B cell (primary cell): ENCODE results near the gene LRRC8A. TPM values are rescaled to one million over a fixed set of nuclear protein-coding genes. Genes with fewer than 3 reads are reported as not detected.
"Not testable (repeated sequence)": the region's sequence is repeated elsewhere in the genome, so short reads cannot be mapped to it uniquely, and the experiment has no call there.

Experiments
- ATAC-seq: fragments of 200-7000 bp; cut with Tn5 transposase; one replicate; pipeline ENCODE4 v1.10.0; 2021; ENCODE audit warnings: low read depth, mild to moderate bottlenecking, moderate number of reproducible peaks, moderate library complexity
- CTCF ChIA-PET: fragments of 350-600 bp; sonication (Branson Sonifier 250); formaldehyde crosslinking; loops from one replicate; lab custom pipeline; 2021; ENCODE audit warnings: antibody characterized with exemption, inconsistent platforms; lab: Charles Lee
- POLR2A ChIA-PET: fragments of 350-600 bp; sonication (Branson Sonifier 250); formaldehyde crosslinking; loops from one replicate; lab custom pipeline; 2021; ENCODE audit warnings: antibody characterized with exemption; lab: Charles Lee
- DNase-seq: peaks from one replicate; pipeline ENCODE4 v3.0.0; 2013
- H2AFZ ChIP-seq: 2 replicates; pipeline ENCODE4 v1.6.1; 2012; ENCODE audit warnings: mild to moderate bottlenecking, low read depth, low read length; ENCODE audit not compliant: insufficient read depth, poor library complexity, severe bottlenecking
- H3K27ac ChIP-seq, 2 donors: 1 replicate in 1 of 2; 2 replicates in 1 of 2; pipeline ENCODE4 v1.5.1; 2012 to 2013; ENCODE audit warnings: low read length in 2 of 2, mild to moderate bottlenecking in 2 of 2, moderate library complexity in 1 of 2
- H3K27me3 ChIP-seq, 4 experiments: fragments of 200-600 bp in 1 of 4; sonication (generic) in 1 of 4; replicated peaks in 1 of 4; 1 replicate in 2 of 4; 2 replicates in 2 of 4; pipeline versions ENCODE4 v1.6.1 to v1.7.0; 2013 to 2016; ENCODE audit warnings: low read length in 3 of 4, mild to moderate bottlenecking in 2 of 4, mixed read lengths in 1 of 4, moderate library complexity in 1 of 4; ENCODE audit not compliant: insufficient read depth in 4 of 4, control insufficient read depth in 3 of 4; ENCODE audit errors: control extremely low read depth in 1 of 4
- H3K36me3 ChIP-seq, 2 experiments: replicated peaks in 1 of 2; 1 replicate in 1 of 2; 2 replicates in 1 of 2; pipeline versions ENCODE4 v1.6.1 to v1.7.1; 2013; ENCODE audit warnings: low read length in 1 of 2; ENCODE audit not compliant: insufficient read depth in 2 of 2, control insufficient read depth in 1 of 2; ENCODE audit errors: control extremely low read depth in 1 of 2, extremely low read depth in 1 of 2
- H3K4me1 ChIP-seq, 2 donors: fragments of 200-600 bp in 1 of 2; sonication (generic) in 1 of 2; 1 replicate in 1 of 2; 2 replicates in 1 of 2; pipeline versions ENCODE4 v1.5.1 to v1.6.1; 2013 to 2017; ENCODE audit warnings: low read length in 2 of 2; ENCODE audit not compliant: control insufficient read depth in 2 of 2, insufficient read depth in 2 of 2
- H3K4me2 ChIP-seq: replicated peaks from 2 replicates; pipeline ENCODE3; 2012; ENCODE audit warnings: mild to moderate bottlenecking, low read depth, low read length; ENCODE audit not compliant: poor library complexity, severe bottlenecking
- H3K4me3 ChIP-seq, 5 experiments: fragments of 200-600 bp in 1 of 5; sonication (generic) in 1 of 5; 1 replicate in 3 of 5; 2 replicates in 2 of 5; pipeline versions ENCODE4 v1.5.1 to v1.7.0; 2011 to 2016; ENCODE audit warnings: low read length in 4 of 5, mild to moderate bottlenecking in 4 of 5, low read depth in 2 of 5, control low read depth in 1 of 5, moderate library complexity in 1 of 5; ENCODE audit not compliant: insufficient read depth in 1 of 5; ENCODE audit errors: control extremely low read depth in 1 of 5, extremely low read depth in 1 of 5
- H3K79me2 ChIP-seq: fragments of 200-600 bp; sonication (generic); one replicate; pipeline ENCODE4 v1.6.0; 2016; ENCODE audit warnings: low read length; ENCODE audit not compliant: control insufficient read depth, insufficient read depth
- H3K9ac ChIP-seq: fragments of 200-600 bp; sonication (generic); 2 replicates; pipeline ENCODE4 v1.6.1; 2017; ENCODE audit warnings: mild to moderate bottlenecking, low read length, moderate library complexity
- H3K9me3 ChIP-seq, 3 donors: one replicate each; pipeline versions ENCODE4 v1.6.1 to v1.7.1; 2013; ENCODE audit warnings: low read length in 2 of 3; ENCODE audit not compliant: control insufficient read depth in 2 of 3, insufficient read depth in 1 of 3; ENCODE audit errors: control extremely low read depth in 1 of 3
- H4K20me1 ChIP-seq: 2 replicates; pipeline ENCODE4 v1.6.0; 2012; ENCODE audit warnings: mild to moderate bottlenecking, low read length; ENCODE audit not compliant: insufficient read depth, control insufficient read depth, poor library complexity, severe bottlenecking
- H3K27ac Mint-ChIP-seq: one replicate; pipeline ENCODE4 v1.8.0; 2021; ENCODE audit warnings: mixed read lengths
- H3K27me3 Mint-ChIP-seq: one replicate; pipeline ENCODE4 v1.8.0; 2021; ENCODE audit warnings: mixed read lengths
- H3K4me1 Mint-ChIP-seq: one replicate; pipeline ENCODE4 v1.8.0; 2021; ENCODE audit warnings: mixed read lengths
- H3K4me3 Mint-ChIP-seq: one replicate; pipeline ENCODE4 v1.8.0; 2021; ENCODE audit warnings: mixed read lengths
- H3K9me3 Mint-ChIP-seq: one replicate; pipeline ENCODE4 v1.8.0; 2022; ENCODE audit warnings: mixed read lengths; ENCODE audit not compliant: insufficient read depth
- CTCF ChIP-seq: fragments of 200-600 bp; IDR thresholded peaks from one replicate; pipeline ENCODE4 v1.8.0; 2022; ENCODE audit warnings: antibody characterized with exemption, mild to moderate bottlenecking
- EZH2 ChIP-seq: IDR thresholded peaks from 2 replicates; pipeline ENCODE4 v1.6.1; 2012; ENCODE audit warnings: borderline replicate concordance, low read depth, mild to moderate bottlenecking, moderate library complexity, low read length; ENCODE audit not compliant: insufficient read depth, poor library complexity, severe bottlenecking
- WGBS: methylation state at CpG from one replicate; pipeline ENCODE4 v1.1.5; 2013; ENCODE audit warnings: missing lambda C conversion rate; ENCODE audit not compliant: insufficient coverage; 5-methylcytosine and 5-hydroxymethylcytosine counted together
- intact Hi-C: fragments of 100-400 bp; cut with micrococcal nuclease; formaldehyde crosslinking; loops from one replicate; pipeline ENCODE4 v1.10.0; 2022
- polyA plus RNA-seq: library from polyadenylated mRNA; depleted of rRNA; stranded (reverse); fragments of >200 nt; gene quantifications from 2 replicates; pipeline ENCODE4 v1.2.3, GENCODE V29; 2012
- total RNA-seq, 2 donors: library from RNA; stranded (reverse); fragments of 120-200 nt in 1 of 2; gene quantifications; 1 replicate in 1 of 2; 2 replicates in 1 of 2; pipeline versions ENCODE4 v1.2.3 to v1.2.4, GENCODE V29; 2013 to 2022

Gene LRRC8A
- total and polyA plus RNA-seq, 2 donors (not counting 1 experiment from before 2014, with no cell fraction given): 13.1 to 14.5 TPM

GRCh38 chr9:128870128-128870940 lies 11.6 kb upstream of the LRRC8A start:
- H3K79me2 ChIP-seq: no peaks in the 10 kb centered on the region
- DNase-seq (no peak), ATAC-seq (no peak)
- no peaks in the 10 kb centered on the region for H4K20me1 ChIP-seq
- intact Hi-C loops: no loop called here
- H3K9me3 ChIP-seq: no peaks in the 10 kb centered on the region
- WGBS: 100% methylated on average over 2 of the region's 7 CpGs
- H3K36me3 ChIP-seq: peaks cover 0 to 9% of the 10 kb centered on the region in 2 experiments
- H3K9ac ChIP-seq: no peak overlapping the region
- H3K27ac ChIP-seq: no peak overlapping the region
- H3K4me1 Mint-ChIP-seq: no peaks in the 10 kb centered on the region
- TF ChIP-seq EZH2 (no peak), CTCF (no peak)
- H2AFZ ChIP-seq: no peak overlapping the region
- ChIA-PET CTCF (interaction anchor here (0.7 to 1.5 kb wide), 2 partner anchors 8 to 58 kb away, joined by 3 to 6 read pairs; no protein-coding TSS in a partner anchor), POLR2A (interaction anchor here (0.7 kb wide), 2 partner anchors 923 to 1568 kb away, joined by 4 read pairs; no protein-coding TSS in a partner anchor)
- no peak overlapping the region for H3K4me3 ChIP-seq
- H3K4me3 Mint-ChIP-seq: no peak overlapping the region
- H3K4me1 ChIP-seq: no peaks in the 10 kb centered on the region
- no peaks in the 10 kb centered on the region for H3K27me3 ChIP-seq
- no peak overlapping the region for H3K27ac Mint-ChIP-seq
- no peaks in the 10 kb centered on the region for H3K27me3 Mint-ChIP-seq
- no peaks in the 10 kb centered on the region for H3K9me3 Mint-ChIP-seq
- no peak overlapping the region for H3K4me2 ChIP-seq

DNA sequence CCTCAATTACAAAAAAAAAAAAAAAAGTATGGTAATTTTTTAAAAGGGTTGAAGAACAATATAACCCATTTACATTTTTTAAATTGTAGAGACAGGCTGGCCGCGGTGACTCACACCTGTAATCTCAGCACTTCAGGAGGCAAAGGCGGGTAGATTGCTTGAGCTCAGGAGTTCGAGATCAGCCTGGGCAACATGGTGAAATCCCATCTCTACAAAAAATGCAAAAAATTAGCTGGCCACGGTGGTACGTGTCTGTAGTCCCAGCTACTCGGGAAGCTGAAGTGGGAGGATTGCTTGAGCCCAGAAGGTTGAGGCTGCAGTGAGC lies 11.0 kb upstream of the LRRC8A start:
- H3K4me1 Mint-ChIP-seq, H3K27ac ChIP-seq, ATAC-seq, H3K4me1 ChIP-seq, H3K27me3 ChIP-seq, H3K9me3 ChIP-seq, DNase-seq, H3K9me3 Mint-ChIP-seq, H3K36me3 ChIP-seq, H2AFZ ChIP-seq, H3K79me2 ChIP-seq, H4K20me1 ChIP-seq, H3K9ac ChIP-seq, H3K4me3 Mint-ChIP-seq, H3K27me3 Mint-ChIP-seq, intact Hi-C loops, H3K27ac Mint-ChIP-seq, H3K4me2 ChIP-seq, H3K4me3 ChIP-seq: not testable (repeated sequence)
- CTCF ChIA-PET: interaction anchor here (0.7 to 1.5 kb wide), 2 partner anchors 9 to 59 kb away, joined by 3 to 6 read pairs; no protein-coding TSS in a partner anchor
- WGBS: 80% methylated on average over 1 of the region's 7 CpGs
- POLR2A ChIA-PET: interaction anchor here (0.7 kb wide), 1 partner anchor 922 kb away, joined by 4 read pairs; no protein-coding TSS in a partner anchor
